Activated T-cell treated with anti-CD3 and anti-CD28 coated beads for 48 hours (primary cell): ENCODE measurements around the gene HMG20A.

Experiments used
- DNase-seq: peaks from one replicate; pipeline ENCODE4 v3.0.0-alpha.2; 2020; ENCODE audit warnings: low read depth

HMG20A gene

GRCh38 chr15:77476995-77477394 lies 56.3 kb downstream of the HMG20A start:
- DNase-seq: no peak

- DNase-seq: no peak
Measured at GRCh38 chr15:77478051-77478450, 57.4 kb downstream of the HMG20A start.

GRCh38 chr15:77479015-77479414 lies 58.3 kb downstream of the HMG20A start:
- no peak for DNase-seq

- no peak for DNase-seq
Measured at GRCh38 chr15:77480859-77481633, 60.4 kb downstream of the HMG20A start.

GRCh38 chr15:77481670-77482069 lies 61.0 kb downstream of the HMG20A start:
- DNase-seq: no peak

- DNase-seq: no peak
Measured at GRCh38 chr15:77482570-77482969, 61.9 kb downstream of the HMG20A start.

- DNase-seq: no peak
Measured at GRCh38 chr15:77483425-77484140, 62.9 kb downstream of the HMG20A start.

GRCh38 chr15:77484994-77485393 lies 64.3 kb downstream of the HMG20A start:
- no peak for DNase-seq

- no peak for DNase-seq
Measured at GRCh38 chr15:77486542-77487468, 66.1 kb downstream of the HMG20A start.

GRCh38 chr15:77487469-77487842 lies 66.8 kb downstream of the HMG20A start:
- no peak for DNase-seq

- no peak for DNase-seq
Measured at GRCh38 chr15:77487888-77488287, 67.2 kb downstream of the HMG20A start.

GRCh38 chr15:77489647-77490046 lies 69.0 kb downstream of the HMG20A start:
- DNase-seq: no peak

- DNase-seq: no peak
Measured at GRCh38 chr15:77493324-77493907, 72.7 kb downstream of the HMG20A start.

GRCh38 chr15:77494073-77494867 lies 73.6 kb downstream of the HMG20A start:
- no peak for DNase-seq

- DNase-seq: no peak
Measured at GRCh38 chr15:77494964-77495363, 74.3 kb downstream of the HMG20A start.

- DNase-seq: no peak
Measured at GRCh38 chr15:77495838-77496596, 75.3 kb downstream of the HMG20A start.

- DNase-seq: peak; percentile 68
Measured at GRCh38 chr15:77496715-77497109, 76.0 kb downstream of the HMG20A start.

GRCh38 chr15:77497110-77497737 lies 76.5 kb downstream of the HMG20A start:
- no peak for DNase-seq

- no peak for DNase-seq
Measured at GRCh38 chr15:77497942-77498361, 77.3 kb downstream of the HMG20A start.
